PC-3 (cell line): ENCODE results near the gene RCAN1. TPM values are rescaled to one million over a fixed set of nuclear protein-coding genes. Genes with fewer than 3 reads are reported as not detected.

Source experiments
- ATAC-seq: fragments of 200-7000 bp; cut with Tn5 transposase; 2 replicates; pipeline ENCODE4 v1.9.1; 2020; ENCODE audit warnings: mild to moderate bottlenecking, moderate library complexity
- BruUV-seq: library from RNA; stranded (reverse); fragments of 400-500 nt; replicated peaks from 2 replicates; lab custom pipeline; 2021; lab: Mats Ljungman, UMichigan
- CTCF ChIA-PET: fragments of 300-600 bp; sonication (Branson Sonifier 250); formaldehyde crosslinking; loops from one replicate; lab custom pipeline; 2022; ENCODE audit warnings: antibody characterized with exemption; lab: Charles Lee
- POLR2A ChIA-PET: fragments of 300-600 bp; sonication (Branson Sonifier 250); formaldehyde crosslinking; loops from one replicate; lab custom pipeline; 2022; ENCODE audit warnings: antibody characterized with exemption; ENCODE audit not compliant: unreplicated experiment; lab: Charles Lee
- DNase-seq: peaks from one replicate; pipeline ENCODE4 v3.0.0-alpha.2; 2015
- H2AFZ ChIP-seq: fragments of 300-600 bp; sonication (generic); 2 replicates; pipeline ENCODE4 v1.6.0; 2016; ENCODE audit warnings: antibody characterized with exemption, low read length
- H3F3A ChIP-seq: fragments of 300-600 bp; sonication (generic); one replicate; pipeline ENCODE4 v1.6.0; 2017; ENCODE audit warnings: antibody characterized with exemption, low read length, control low read depth, mild to moderate bottlenecking; ENCODE audit not compliant: unreplicated experiment
- H3K27ac ChIP-seq: fragments of 300-600 bp; sonication (generic); 2 replicates; pipeline ENCODE4 v1.5.1; 2016; ENCODE audit warnings: mild to moderate bottlenecking, low read length
- H3K27me3 ChIP-seq: fragments of 300-600 bp; sonication (generic); 2 replicates; pipeline ENCODE4 v1.6.1; 2016; ENCODE audit warnings: low read length, mixed read lengths
- H3K36me3 ChIP-seq: fragments of 300-600 bp; sonication (generic); 2 replicates; pipeline ENCODE4 v1.6.1; 2016; ENCODE audit warnings: low read depth, mixed run types, low read length, mixed read lengths
- H3K4me1 ChIP-seq: fragments of 300-600 bp; sonication (generic); 2 replicates; pipeline ENCODE4 v1.5.1; 2016; ENCODE audit warnings: low read length; ENCODE audit not compliant: insufficient read depth
- H3K4me2 ChIP-seq: fragments of 300-600 bp; sonication (generic); 2 replicates; pipeline ENCODE4 v1.6.0; 2016; ENCODE audit warnings: low read length
- H3K4me3 ChIP-seq: fragments of 300-600 bp; sonication (generic); 2 replicates; pipeline ENCODE4 v1.5.1; 2016; ENCODE audit warnings: mild to moderate bottlenecking, low read length, mixed read lengths
- H3K79me2 ChIP-seq: fragments of 300-600 bp; sonication (generic); 2 replicates; pipeline ENCODE4 v1.6.1; 2017; ENCODE audit warnings: low read length, mixed read lengths
- H3K9ac ChIP-seq: fragments of 300-600 bp; sonication (generic); 2 replicates; pipeline ENCODE4 v1.6.0; 2016; ENCODE audit warnings: mild to moderate bottlenecking, low read length
- H3K9me2 ChIP-seq: fragments of 300-600 bp; sonication (generic); replicated peaks from 2 replicates; pipeline ENCODE4 v1.6.1; 2016; ENCODE audit warnings: mixed run types, low read length, mixed read lengths
- H3K9me3 ChIP-seq: fragments of 300-600 bp; sonication (generic); 2 replicates; pipeline ENCODE4 v1.6.1; 2016; ENCODE audit warnings: low read length, mixed read lengths
- H4K20me1 ChIP-seq: fragments of 300-600 bp; sonication (generic); 2 replicates; pipeline ENCODE4 v1.6.1; 2016; ENCODE audit warnings: low read length, mixed read lengths
- EZH2 ChIP-seq: fragments of 300-600 bp; sonication (generic); IDR thresholded peaks from one replicate; pipeline ENCODE4 v1.6.1; 2017; ENCODE audit warnings: antibody characterized with exemption, mild to moderate bottlenecking, low read length; ENCODE audit not compliant: unreplicated experiment
- EZH2phosphoT487 ChIP-seq: fragments of 300-600 bp; sonication (generic); IDR thresholded peaks from 2 replicates; pipeline ENCODE4 v1.6.1; 2018; ENCODE audit warnings: mild to moderate bottlenecking, antibody characterized with exemption, low read length, borderline replicate concordance
- intact Hi-C: fragments of 100-400 bp; cut with micrococcal nuclease; formaldehyde crosslinking; loops from 2 replicates; pipeline ENCODE4 v1.9.0; 2023
- total RNA-seq: library from RNA; depleted of rRNA; stranded (reverse); fragments of >200 nt; gene quantifications from 2 replicates; pipeline ENCODE4 v1.2.3, GENCODE V29; 2014
- TF ChIP-seq, protein P1 (sequence below): fragments of 300-600 bp; sonication (generic); conservative IDR thresholded peaks from 2 replicates; pipeline ENCODE4 v1.5.1; 2017; ENCODE audit warnings: antibody characterized with exemption, low read depth, mild to moderate bottlenecking, low read length

Gene RCAN1
- total RNA-seq, 1 experiment from 2014 or later: 26.2 TPM

DNA sequence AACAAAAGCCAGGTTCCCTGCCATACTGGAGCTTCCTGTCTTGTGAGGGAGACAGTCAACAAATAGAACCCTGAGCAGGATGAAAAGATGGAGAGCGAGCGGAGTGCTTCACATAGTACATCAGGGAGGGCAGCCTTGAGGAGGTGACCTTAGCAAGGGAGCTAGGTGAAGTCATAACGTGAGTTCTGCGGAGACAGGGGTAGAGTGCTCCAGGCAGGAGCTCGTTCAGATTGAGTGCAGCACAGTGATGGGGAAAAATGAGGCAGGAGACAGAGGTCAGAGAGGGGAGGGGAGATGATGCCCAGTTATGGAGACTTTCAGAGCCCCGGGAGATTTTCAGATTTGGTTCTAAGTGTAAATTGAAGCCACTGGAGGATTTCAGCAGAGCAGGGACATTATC lies 38.6 kb upstream of the RCAN1 start:
- Histone ChIP-seq H3K36me3 (no peaks in the 10 kb centered on the region), H3K9me2 (no peaks in the 10 kb centered on the region), H3K27ac (no peak overlapping the region), H3K9me3 (no peaks in the 10 kb centered on the region), H3K4me1 (no peaks in the 10 kb centered on the region), H3K4me3 (no peak overlapping the region), H3K4me2 (no peak overlapping the region), H4K20me1 (no peaks in the 10 kb centered on the region), H3F3A (no peaks in the 10 kb centered on the region), H3K27me3 (0 out of 2 replicates have a peak, but pooled peaks cover 9% of the 10 kb centered on the region), H2AFZ (no peak overlapping the region), H3K79me2 (no peaks in the 10 kb centered on the region), H3K9ac (no peak overlapping the region)
- BruUV-seq: no TSS peak
- POLR2A ChIA-PET: no interaction called here
- TF ChIP-seq, protein P1, sequence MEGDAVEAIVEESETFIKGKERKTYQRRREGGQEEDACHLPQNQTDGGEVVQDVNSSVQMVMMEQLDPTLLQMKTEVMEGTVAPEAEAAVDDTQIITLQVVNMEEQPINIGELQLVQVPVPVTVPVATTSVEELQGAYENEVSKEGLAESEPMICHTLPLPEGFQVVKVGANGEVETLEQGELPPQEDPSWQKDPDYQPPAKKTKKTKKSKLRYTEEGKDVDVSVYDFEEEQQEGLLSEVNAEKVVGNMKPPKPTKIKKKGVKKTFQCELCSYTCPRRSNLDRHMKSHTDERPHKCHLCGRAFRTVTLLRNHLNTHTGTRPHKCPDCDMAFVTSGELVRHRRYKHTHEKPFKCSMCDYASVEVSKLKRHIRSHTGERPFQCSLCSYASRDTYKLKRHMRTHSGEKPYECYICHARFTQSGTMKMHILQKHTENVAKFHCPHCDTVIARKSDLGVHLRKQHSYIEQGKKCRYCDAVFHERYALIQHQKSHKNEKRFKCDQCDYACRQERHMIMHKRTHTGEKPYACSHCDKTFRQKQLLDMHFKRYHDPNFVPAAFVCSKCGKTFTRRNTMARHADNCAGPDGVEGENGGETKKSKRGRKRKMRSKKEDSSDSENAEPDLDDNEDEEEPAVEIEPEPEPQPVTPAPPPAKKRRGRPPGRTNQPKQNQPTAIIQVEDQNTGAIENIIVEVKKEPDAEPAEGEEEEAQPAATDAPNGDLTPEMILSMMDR: no peak
- no peak for TF ChIP-seq EZH2phosphoT487
- no peak for TF ChIP-seq EZH2
- CTCF ChIA-PET: no interaction called here
- DNase-seq (no peak), ATAC-seq (no peak)
- intact Hi-C loops: no loop called here

DNA sequence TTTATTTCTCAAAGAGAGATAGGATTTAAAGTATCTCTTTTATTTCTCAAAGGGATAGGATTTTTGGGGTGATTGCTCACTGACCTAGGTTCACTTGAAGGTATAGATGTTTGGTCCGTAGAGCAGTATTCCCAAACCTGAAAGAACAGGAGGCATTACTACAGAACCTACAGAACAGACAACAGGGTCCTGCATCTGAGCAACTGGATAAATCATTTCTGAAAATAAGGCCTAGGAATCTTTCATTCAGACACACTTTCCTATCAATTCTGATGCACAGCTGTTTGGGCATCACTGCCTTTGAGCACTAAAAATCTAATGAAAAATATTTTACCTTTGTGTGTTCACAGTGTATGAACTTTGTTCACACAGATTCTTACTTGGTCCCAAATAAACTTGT lies 36.7 kb upstream of the RCAN1 start:
- Histone ChIP-seq H3K27ac (no peak overlapping the region), H3K4me3 (no peak overlapping the region), H4K20me1 (no peaks in the 10 kb centered on the region), H3K9me3 (no peaks in the 10 kb centered on the region), H3K4me2 (no peak overlapping the region), H3K36me3 (no peaks in the 10 kb centered on the region), H3K27me3 (no peaks in the 10 kb centered on the region), H3K9ac (no peak overlapping the region), H3K79me2 (no peaks in the 10 kb centered on the region), H3F3A (no peaks in the 10 kb centered on the region), H3K4me1 (no peaks in the 10 kb centered on the region), H3K9me2 (no peaks in the 10 kb centered on the region), H2AFZ (no peak overlapping the region)
- DNase-seq (no peak), ATAC-seq (no peak)
- TF ChIP-seq, protein P1: no peak
- TF ChIP-seq EZH2phosphoT487 (no peak), EZH2 (no peak)
- BruUV-seq: no TSS peak
- ChIA-PET CTCF (no interaction called here), POLR2A (interaction anchor here (0.6 kb wide), 1 partner anchor 26 kb away, joined by 3 read pairs; no protein-coding TSS in a partner anchor)
- intact Hi-C loops: no loop called here

DNA sequence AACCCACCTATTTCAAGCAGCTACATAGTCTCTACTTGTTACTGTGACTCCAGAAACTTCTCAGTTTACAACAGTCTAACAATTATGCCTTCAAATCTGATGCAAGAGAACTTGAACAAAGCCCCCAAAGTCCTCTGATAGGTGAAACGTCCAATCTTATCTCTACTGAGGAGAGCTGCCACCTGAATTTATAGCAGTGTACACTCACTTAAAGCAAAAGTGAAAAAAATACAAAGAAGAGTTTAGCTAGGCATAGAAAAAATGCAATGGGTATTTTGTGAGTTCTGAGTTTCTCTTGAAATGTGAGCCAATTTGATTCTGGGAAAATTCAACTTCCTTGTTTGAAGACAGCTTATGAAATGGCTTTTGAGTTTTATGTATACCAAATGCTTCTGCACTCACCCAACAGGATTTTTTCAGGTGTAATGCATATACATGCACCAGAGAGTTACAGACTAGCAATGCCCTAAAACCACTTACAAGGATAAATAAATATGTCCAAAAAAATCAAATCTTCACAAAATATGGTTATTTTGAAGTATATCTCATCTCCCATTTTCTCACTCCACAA lies 36.0 kb upstream of the RCAN1 start:
- Histone ChIP-seq H3K79me2 (no peaks in the 10 kb centered on the region), H3K9me2 (no peaks in the 10 kb centered on the region), H3K27me3 (no peaks in the 10 kb centered on the region), H3F3A (no peaks in the 10 kb centered on the region), H3K9me3 (no peaks in the 10 kb centered on the region), H3K27ac (no peak overlapping the region), H2AFZ (no peak overlapping the region), H4K20me1 (no peaks in the 10 kb centered on the region), H3K4me2 (no peak overlapping the region), H3K4me3 (no peak overlapping the region), H3K36me3 (no peaks in the 10 kb centered on the region), H3K9ac (no peak overlapping the region), H3K4me1 (no peaks in the 10 kb centered on the region)
- BruUV-seq: no TSS peak
- TF ChIP-seq EZH2 (no peak), EZH2phosphoT487 (no peak)
- TF ChIP-seq, protein P1: no peak
- POLR2A ChIA-PET: no interaction called here
- intact Hi-C loops: no loop called here
- no peak for ATAC-seq
- no peak for DNase-seq
- CTCF ChIA-PET: interaction anchor here (0.6 kb wide), 1 partner anchor 39 kb away, joined by 3 read pairs; no protein-coding TSS in a partner anchor
